SU-DHL-6 (cell line): ENCODE data around the gene USP46.

Experiments used
- H2AFZ ChIP-seq: fragments of 200-600 bp; sonication (generic); 2 replicates; pipeline ENCODE4 v1.6.1; 2014; ENCODE audit warnings: low read depth, mild to moderate bottlenecking, moderate library complexity, mixed read lengths, antibody characterized with exemption, low read length; ENCODE audit not compliant: severe bottlenecking
- H3F3A ChIP-seq: fragments of 200-600 bp; shearing (Covaris generic); 2 replicates; pipeline ENCODE4 v1.6.0; 2016; ENCODE audit warnings: antibody characterized with exemption, mild to moderate bottlenecking; ENCODE audit not compliant: insufficient read depth
- H3K27ac ChIP-seq: fragments of 200-600 bp; sonication (generic); 2 replicates; pipeline ENCODE4 v1.5.1; 2016; ENCODE audit warnings: low read depth, mild to moderate bottlenecking, low read length, moderate library complexity, mixed read lengths
- H3K27me3 ChIP-seq: fragments of 200-600 bp; sonication (generic), shearing (Covaris generic); 2 replicates; pipeline ENCODE4 v1.6.0; 2014; ENCODE audit warnings: mild to moderate bottlenecking, low read length
- H3K36me3 ChIP-seq: fragments of 200-600 bp; sonication (generic); 2 replicates; pipeline ENCODE4 v1.6.1; 2014; ENCODE audit warnings: mild to moderate bottlenecking, low read length, mixed read lengths
- H3K4me2 ChIP-seq: fragments of 300-600, 200-600 bp; shearing (Covaris generic), sonication (generic); 2 replicates; pipeline ENCODE4 v1.6.0; 2014; ENCODE audit warnings: low read length, low read depth, mild to moderate bottlenecking; ENCODE audit not compliant: poor library complexity, severe bottlenecking
- H3K4me3 ChIP-seq: fragments of 200-600 bp; sonication (generic); 2 replicates; pipeline ENCODE4 v1.5.1; 2014; ENCODE audit warnings: antibody characterized with exemption, low read length, mild to moderate bottlenecking, mixed read lengths; ENCODE audit not compliant: insufficient read depth, poor library complexity, severe bottlenecking
- H3K79me2 ChIP-seq: fragments of 200-600 bp; sonication (generic); 2 replicates; pipeline ENCODE4 v1.6.1; 2014; ENCODE audit warnings: mild to moderate bottlenecking, low read length, moderate library complexity; ENCODE audit not compliant: insufficient read depth
- H3K9ac ChIP-seq: fragments of 200-600 bp; sonication (generic); 2 replicates; pipeline ENCODE4 v1.7.0; 2014; ENCODE audit warnings: mild to moderate bottlenecking, low read length
- H3K9me2 ChIP-seq: fragments of 200-600 bp; sonication (generic); replicated peaks from 2 replicates; pipeline ENCODE4 v1.6.1; 2014; ENCODE audit warnings: low read length; ENCODE audit not compliant: insufficient read depth
- H3K9me3 ChIP-seq: fragments of 200-600 bp; sonication (generic); 2 replicates; pipeline ENCODE4 v1.6.1; 2014; ENCODE audit warnings: low read length, mixed read lengths; ENCODE audit not compliant: insufficient read depth
- H4K20me1 ChIP-seq: fragments of 200-600 bp; sonication (generic); 2 replicates; pipeline ENCODE4 v1.6.1; 2014; ENCODE audit warnings: low read depth, mild to moderate bottlenecking, antibody characterized with exemption, low read length, moderate library complexity, mixed read lengths
- CTCF ChIP-seq: fragments of 200-600 bp; sonication (generic); IDR thresholded peaks from one replicate; pipeline ENCODE4 v1.5.1; 2017; ENCODE audit warnings: antibody characterized with exemption, mild to moderate bottlenecking, low read length, moderate library complexity; ENCODE audit not compliant: insufficient read depth, poor library complexity, severe bottlenecking
- EZH2phosphoT487 ChIP-seq: fragments of 200-600 bp; sonication (generic), shearing (Covaris generic); conservative IDR thresholded peaks from 2 replicates; pipeline ENCODE4 v1.6.1; 2018; ENCODE audit warnings: mild to moderate bottlenecking, antibody characterized with exemption, low read length, moderate library complexity, mixed read lengths

The USP46 gene

GRCh38 chr4:52638717-52639116 is 20.4 kb downstream of the USP46 start:
- Histone ChIP-seq H3K27me3 (no peaks in the 10 kb centered on the region), H2AFZ (no peak overlapping the region), H3F3A (no peaks in the 10 kb centered on the region), H3K4me2 (no peak overlapping the region), H4K20me1 (peaks cover 3% of the 10 kb centered on the region; the same call in 1 of the 2 replicates), H3K9me2 (no peaks in the 10 kb centered on the region), H3K9ac (no peak overlapping the region), H3K36me3 (no peaks in the 10 kb centered on the region), H3K4me3 (no peak overlapping the region), H3K27ac (no peak overlapping the region), H3K79me2 (no peaks in the 10 kb centered on the region), H3K9me3 (no peaks in the 10 kb centered on the region)
- no peak for TF ChIP-seq CTCF
- TF ChIP-seq EZH2phosphoT487: no peak

DNA sequence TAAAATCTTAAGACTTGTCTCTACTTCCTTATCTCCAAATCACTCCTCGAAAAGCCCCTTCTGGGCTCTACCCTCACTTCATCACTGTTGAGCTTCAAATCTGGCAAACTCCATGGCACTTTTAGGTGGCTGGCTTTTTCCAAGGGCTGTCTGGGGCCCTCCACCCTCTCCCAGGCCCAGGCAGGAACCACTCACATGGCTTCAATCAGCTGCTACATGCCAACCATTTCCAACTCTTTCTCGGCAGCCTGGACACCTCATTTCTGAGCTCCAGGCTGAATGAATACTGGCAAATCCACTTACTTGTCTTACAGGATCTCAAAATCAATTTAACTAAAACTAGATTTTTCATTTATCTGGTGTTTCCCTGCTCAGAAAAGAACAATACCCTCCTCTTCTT is 22.0 kb downstream of the USP46 start:
- Histone ChIP-seq H3K36me3 (no peaks in the 10 kb centered on the region), H3K4me2 (no peak overlapping the region), H3K9me3 (no peaks in the 10 kb centered on the region), H3K4me3 (no peak overlapping the region), H3K9me2 (no peaks in the 10 kb centered on the region), H3F3A (no peaks in the 10 kb centered on the region), H3K79me2 (no peaks in the 10 kb centered on the region), H2AFZ (no peak overlapping the region), H4K20me1 (no peaks in the 10 kb centered on the region), H3K27me3 (no peaks in the 10 kb centered on the region), H3K27ac (no peak overlapping the region), H3K9ac (no peak overlapping the region)
- TF ChIP-seq CTCF (no peak), EZH2phosphoT487 (no peak)

DNA sequence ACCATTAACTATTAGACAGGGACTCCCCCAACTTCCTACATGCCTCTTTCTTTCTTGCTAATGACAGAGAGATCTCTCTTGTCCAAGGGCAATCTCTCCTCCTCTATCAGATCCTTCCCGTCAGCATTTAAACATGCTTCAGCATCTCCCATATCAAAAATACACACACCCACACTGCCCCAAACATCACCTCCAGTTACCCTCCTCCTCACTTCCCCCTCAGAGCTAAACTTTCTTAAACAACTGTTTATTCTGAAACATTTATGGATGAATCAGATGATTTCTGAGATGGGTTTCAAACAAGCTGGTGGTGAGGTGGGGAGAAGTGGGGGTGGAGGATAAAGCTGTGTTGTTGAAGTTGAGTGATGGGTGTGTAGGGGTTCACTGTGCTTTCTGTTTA is 23.5 kb downstream of the USP46 start:
- H3K4me2 ChIP-seq: no peak overlapping the region
- H3K36me3 ChIP-seq: no peaks in the 10 kb centered on the region
- H3K4me3 ChIP-seq: no peak overlapping the region
- H3K79me2 ChIP-seq: no peaks in the 10 kb centered on the region
- H3F3A ChIP-seq: no peaks in the 10 kb centered on the region
- H2AFZ ChIP-seq: no peak overlapping the region
- H4K20me1 ChIP-seq: no peaks in the 10 kb centered on the region
- no peaks in the 10 kb centered on the region for H3K27me3 ChIP-seq
- H3K9ac ChIP-seq: no peak overlapping the region
- H3K9me2 ChIP-seq: no peaks in the 10 kb centered on the region
- H3K9me3 ChIP-seq: no peaks in the 10 kb centered on the region
- H3K27ac ChIP-seq: no peak overlapping the region
- TF ChIP-seq EZH2phosphoT487: no peak
- TF ChIP-seq CTCF: no peak
